ENCODE data around the gene CRYBA4. TPM values are rescaled to one million over a fixed set of nuclear protein-coding genes. Genes with fewer than 3 reads are reported as not detected.

The CRYBA4 gene
- total RNA-seq, 1 experiment from 2014 or later, result not detected

- H2AFZ ChIP-seq, result no peak overlapping the region
- intact Hi-C loops (cut with micrococcal nuclease; ENCODE audit: unreplicated experiment), result no loop called here
- peaks cover 63% of the 10 kb centered on the region for H3K27me3 ChIP-seq (ENCODE audit: insufficient read depth, low read depth)
- no peaks in the 10 kb centered on the region for H3K36me3 ChIP-seq (ENCODE audit: low read depth)
- no peak for DNase-seq
- H3K27ac ChIP-seq, result no peak overlapping the region
- no peaks in the 10 kb centered on the region for H4K20me1 ChIP-seq (ENCODE audit: insufficient read depth)
- no peaks in the 10 kb centered on the region for H3K9me3 ChIP-seq (ENCODE audit: insufficient read depth, low read depth)
- H3F3A ChIP-seq (ENCODE audit: insufficient read depth, low read depth), result no peaks in the 10 kb centered on the region
- H3K4me1 ChIP-seq (replicated peaks; ENCODE audit: insufficient read depth), result no peaks in the 10 kb centered on the region
- no TSS peak for BruUV-seq (replicated peaks)
- H3K4me2 ChIP-seq, result no peak overlapping the region
- POLR2A ChIA-PET (ENCODE audit: unreplicated experiment), result no interaction called here
- CTCF ChIA-PET, result no interaction called here
- no peak for TF ChIP-seq EZH2 (IDR thresholded peaks at IDR 0.05; ENCODE audit: low read depth)
- TF ChIP-seq, protein P1, sequence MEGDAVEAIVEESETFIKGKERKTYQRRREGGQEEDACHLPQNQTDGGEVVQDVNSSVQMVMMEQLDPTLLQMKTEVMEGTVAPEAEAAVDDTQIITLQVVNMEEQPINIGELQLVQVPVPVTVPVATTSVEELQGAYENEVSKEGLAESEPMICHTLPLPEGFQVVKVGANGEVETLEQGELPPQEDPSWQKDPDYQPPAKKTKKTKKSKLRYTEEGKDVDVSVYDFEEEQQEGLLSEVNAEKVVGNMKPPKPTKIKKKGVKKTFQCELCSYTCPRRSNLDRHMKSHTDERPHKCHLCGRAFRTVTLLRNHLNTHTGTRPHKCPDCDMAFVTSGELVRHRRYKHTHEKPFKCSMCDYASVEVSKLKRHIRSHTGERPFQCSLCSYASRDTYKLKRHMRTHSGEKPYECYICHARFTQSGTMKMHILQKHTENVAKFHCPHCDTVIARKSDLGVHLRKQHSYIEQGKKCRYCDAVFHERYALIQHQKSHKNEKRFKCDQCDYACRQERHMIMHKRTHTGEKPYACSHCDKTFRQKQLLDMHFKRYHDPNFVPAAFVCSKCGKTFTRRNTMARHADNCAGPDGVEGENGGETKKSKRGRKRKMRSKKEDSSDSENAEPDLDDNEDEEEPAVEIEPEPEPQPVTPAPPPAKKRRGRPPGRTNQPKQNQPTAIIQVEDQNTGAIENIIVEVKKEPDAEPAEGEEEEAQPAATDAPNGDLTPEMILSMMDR (conservative IDR thresholded peaks at IDR 0.05), result no peak
- H3K4me3 ChIP-seq, result no peak overlapping the region
- H3K79me2 ChIP-seq (ENCODE audit: low read depth), result no peaks in the 10 kb centered on the region
- H3K9me2 ChIP-seq (ENCODE audit: insufficient read depth), result no peaks in the 10 kb centered on the region
Observed at GRCh38 chr22:26619510-26619909, 2.3 kb upstream of the CRYBA4 start.

DNA sequence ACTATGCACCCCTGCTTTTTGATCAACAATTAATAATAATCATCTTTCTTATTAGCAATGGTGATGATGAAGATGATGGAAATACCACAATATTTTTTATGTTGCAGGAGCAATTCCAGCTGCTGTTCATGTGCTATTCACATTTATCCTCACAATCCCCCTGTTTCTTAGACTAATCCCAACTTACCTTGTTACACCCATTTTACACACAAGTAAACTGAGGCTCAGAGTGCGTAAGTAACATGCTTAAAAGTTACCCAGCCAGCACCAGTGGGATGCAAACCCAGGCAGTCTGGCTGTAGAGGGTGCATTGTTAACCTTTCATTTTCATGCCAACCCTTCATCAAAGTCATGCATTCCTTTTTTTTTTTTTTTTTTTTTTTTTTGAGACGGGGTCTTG lies 1.6 kb upstream of the CRYBA4 start:
- Histone ChIP-seq H3K4me1 (replicated peaks; ENCODE audit: insufficient read depth) (no peaks in the 10 kb centered on the region), H2AFZ (no peak overlapping the region), H4K20me1 (ENCODE audit: insufficient read depth) (no peaks in the 10 kb centered on the region), H3K79me2 (ENCODE audit: low read depth) (no peaks in the 10 kb centered on the region), H3F3A (ENCODE audit: insufficient read depth, low read depth) (no peaks in the 10 kb centered on the region), H3K36me3 (ENCODE audit: low read depth) (no peaks in the 10 kb centered on the region), H3K9me2 (ENCODE audit: insufficient read depth) (no peaks in the 10 kb centered on the region), H3K9me3 (ENCODE audit: insufficient read depth, low read depth) (no peaks in the 10 kb centered on the region), H3K4me3 (no peak overlapping the region), H3K27ac (no peak overlapping the region), H3K27me3 (ENCODE audit: insufficient read depth, low read depth) (peaks cover 62% of the 10 kb centered on the region), H3K4me2 (no peak overlapping the region)
- POLR2A ChIA-PET (ENCODE audit: unreplicated experiment), result no interaction called here
- no TSS peak for BruUV-seq (replicated peaks)
- DNase-seq, result no peak
- intact Hi-C loops (cut with micrococcal nuclease; ENCODE audit: unreplicated experiment), result no loop called here
- CTCF ChIA-PET, result no interaction called here
- TF ChIP-seq EZH2 (IDR thresholded peaks at IDR 0.05; ENCODE audit: low read depth), result no peak

DNA sequence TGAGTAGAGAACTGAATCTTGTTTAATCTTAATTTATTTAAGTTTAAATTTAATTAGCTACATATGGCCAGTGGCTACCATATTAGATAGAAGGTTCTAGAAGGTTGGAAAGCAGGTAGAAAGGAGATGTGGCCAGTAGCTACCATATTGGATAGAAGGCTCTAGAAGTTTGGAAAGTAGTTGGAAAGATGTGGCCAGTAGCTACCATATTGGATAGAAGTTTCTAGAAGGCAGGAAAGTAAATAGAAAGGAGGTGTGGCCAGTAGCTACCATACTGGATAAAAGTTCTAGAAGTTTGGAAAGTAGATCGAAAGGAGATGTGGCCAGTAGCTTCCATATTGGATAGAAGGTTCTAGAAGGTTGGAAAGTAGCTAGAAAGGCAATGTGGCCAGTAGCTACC lies 2.2 kb downstream of the CRYBA4 start:
- Histone ChIP-seq H3K27me3 (ENCODE audit: insufficient read depth, low read depth) (peaks cover 39% of the 10 kb centered on the region; the same call in 1 of the 2 replicates), H3F3A (ENCODE audit: insufficient read depth, low read depth) (no peaks in the 10 kb centered on the region), H3K79me2 (ENCODE audit: low read depth) (no peaks in the 10 kb centered on the region), H4K20me1 (ENCODE audit: insufficient read depth) (no peaks in the 10 kb centered on the region), H3K27ac (no peak overlapping the region), H3K36me3 (ENCODE audit: low read depth) (no peaks in the 10 kb centered on the region), H3K9me2 (ENCODE audit: insufficient read depth) (no peaks in the 10 kb centered on the region), H3K4me3 (no peak overlapping the region), H3K9me3 (ENCODE audit: insufficient read depth, low read depth) (no peaks in the 10 kb centered on the region), H3K4me2 (no peak overlapping the region), H3K4me1 (replicated peaks; ENCODE audit: insufficient read depth) (no peaks in the 10 kb centered on the region), H2AFZ (no peak overlapping the region)
- ChIA-PET POLR2A (ENCODE audit: unreplicated experiment) (no interaction called here), CTCF (no interaction called here)
- intact Hi-C loops (cut with micrococcal nuclease; ENCODE audit: unreplicated experiment), result no loop called here
- TF ChIP-seq, protein P1 (conservative IDR thresholded peaks at IDR 0.05), result no peak
- no peak for TF ChIP-seq EZH2 (IDR thresholded peaks at IDR 0.05; ENCODE audit: low read depth)
- no peak for DNase-seq
- no TSS peak for BruUV-seq (replicated peaks)

DNA sequence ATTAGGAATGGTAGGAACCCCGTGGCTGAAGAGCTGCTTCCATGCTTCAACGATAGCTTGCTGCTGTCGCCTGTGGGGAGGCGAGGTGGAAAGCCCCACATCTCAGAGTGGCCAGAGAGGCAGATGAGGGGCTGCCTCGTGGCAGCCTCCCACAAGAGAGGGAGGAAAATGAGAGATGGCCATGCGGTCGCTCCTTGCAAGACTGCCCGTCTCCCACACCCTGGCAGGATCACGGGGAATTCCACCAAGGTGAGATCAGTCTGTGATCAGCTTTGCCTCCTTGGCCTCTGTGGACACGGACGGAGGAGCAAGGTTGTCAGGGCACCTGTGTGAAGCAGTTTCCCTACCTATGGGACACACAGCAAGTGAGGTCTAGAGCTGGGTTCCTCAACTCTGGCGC lies 3.0 kb downstream of the CRYBA4 start:
- H3K9me3 ChIP-seq (ENCODE audit: insufficient read depth, low read depth), result no peaks in the 10 kb centered on the region
- no peaks in the 10 kb centered on the region for H3K4me1 ChIP-seq (replicated peaks; ENCODE audit: insufficient read depth)
- no peak overlapping the region for H3K27ac ChIP-seq
- H3K36me3 ChIP-seq (ENCODE audit: low read depth), result no peaks in the 10 kb centered on the region
- DNase-seq, result no peak
- peaks cover 34% of the 10 kb centered on the region; the same call in 1 of the 2 replicates for H3K27me3 ChIP-seq (ENCODE audit: insufficient read depth, low read depth)
- H2AFZ ChIP-seq, result no peak overlapping the region
- no TSS peak for BruUV-seq (replicated peaks)
- no peaks in the 10 kb centered on the region for H3K79me2 ChIP-seq (ENCODE audit: low read depth)
- H3F3A ChIP-seq (ENCODE audit: insufficient read depth, low read depth), result no peaks in the 10 kb centered on the region
- CTCF ChIA-PET, result no interaction called here
- H4K20me1 ChIP-seq (ENCODE audit: insufficient read depth), result no peaks in the 10 kb centered on the region
- intact Hi-C loops (cut with micrococcal nuclease; ENCODE audit: unreplicated experiment), result no loop called here
- no peak overlapping the region for H3K4me3 ChIP-seq
- no peak for TF ChIP-seq EZH2 (IDR thresholded peaks at IDR 0.05; ENCODE audit: low read depth)
- TF ChIP-seq, protein P1 (conservative IDR thresholded peaks at IDR 0.05), result no peak
- POLR2A ChIA-PET (ENCODE audit: unreplicated experiment), result no interaction called here
- H3K9me2 ChIP-seq (ENCODE audit: insufficient read depth), result no peaks in the 10 kb centered on the region
- no peak overlapping the region for H3K4me2 ChIP-seq

All from PC-9 (cell line).